Stimulated activated CD8-positive, alpha-beta memory T cell treated with anti-CD3 and anti-CD28 coated beads, Interleukin-7, amount 100 ng/mL, for 4 hours (primary cell): ENCODE measurements around the gene LGALS7B.
"Not testable (repeated sequence)": the region's sequence is repeated elsewhere in the genome, so short reads cannot be mapped to it uniquely, and the experiment has no call there.

Experiments used
- DNase-seq, 2 donors: peaks; one replicate each; pipeline ENCODE4 v3.0.0-alpha.2; 2020; ENCODE audit warnings: low read depth in 2 of 2

LGALS7B gene

DNA sequence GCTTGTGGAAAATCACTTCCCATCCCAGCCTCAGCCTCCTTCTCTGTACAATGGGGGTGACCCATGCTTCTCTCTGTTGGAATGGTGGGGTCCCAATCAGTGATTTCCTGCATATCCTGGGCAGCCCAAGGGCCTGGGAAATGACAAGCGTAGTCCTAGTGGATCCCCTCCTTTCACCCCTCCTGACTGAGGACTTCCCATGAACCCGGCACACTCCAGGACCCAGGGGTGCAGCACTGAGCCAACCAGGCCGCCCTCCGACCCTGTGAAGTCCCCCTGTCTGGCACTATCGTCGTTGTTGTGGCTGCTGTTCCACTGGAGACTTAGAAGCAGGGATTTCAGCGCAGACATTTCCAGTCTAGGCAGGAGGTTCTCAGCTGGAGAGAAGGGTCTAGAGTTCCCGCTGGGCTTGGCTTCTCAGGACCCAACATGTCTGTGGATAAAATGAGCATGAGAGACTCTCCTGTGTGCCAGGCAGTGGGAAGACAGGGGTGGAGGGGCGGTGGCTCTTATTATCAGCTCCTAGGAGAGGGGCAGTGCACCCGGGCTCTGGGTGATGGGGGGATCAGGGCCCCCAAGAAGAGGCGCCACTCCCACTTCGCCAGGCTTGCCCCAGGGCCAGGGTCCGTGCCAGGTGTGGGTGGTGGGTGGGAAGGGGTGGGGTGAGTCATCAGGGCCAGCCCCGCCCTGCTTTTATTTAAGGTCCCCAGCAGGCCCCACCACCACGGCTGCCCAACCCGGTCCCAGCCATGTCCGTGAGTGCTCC, at the start of gene LGALS7B:
TSS of gene LGALS7B (plus strand) at position 723 of the 766 bp plus-strand sequence. CDS start at position 750, 27 bp downstream.
- no peak for DNase-seq

DNA sequence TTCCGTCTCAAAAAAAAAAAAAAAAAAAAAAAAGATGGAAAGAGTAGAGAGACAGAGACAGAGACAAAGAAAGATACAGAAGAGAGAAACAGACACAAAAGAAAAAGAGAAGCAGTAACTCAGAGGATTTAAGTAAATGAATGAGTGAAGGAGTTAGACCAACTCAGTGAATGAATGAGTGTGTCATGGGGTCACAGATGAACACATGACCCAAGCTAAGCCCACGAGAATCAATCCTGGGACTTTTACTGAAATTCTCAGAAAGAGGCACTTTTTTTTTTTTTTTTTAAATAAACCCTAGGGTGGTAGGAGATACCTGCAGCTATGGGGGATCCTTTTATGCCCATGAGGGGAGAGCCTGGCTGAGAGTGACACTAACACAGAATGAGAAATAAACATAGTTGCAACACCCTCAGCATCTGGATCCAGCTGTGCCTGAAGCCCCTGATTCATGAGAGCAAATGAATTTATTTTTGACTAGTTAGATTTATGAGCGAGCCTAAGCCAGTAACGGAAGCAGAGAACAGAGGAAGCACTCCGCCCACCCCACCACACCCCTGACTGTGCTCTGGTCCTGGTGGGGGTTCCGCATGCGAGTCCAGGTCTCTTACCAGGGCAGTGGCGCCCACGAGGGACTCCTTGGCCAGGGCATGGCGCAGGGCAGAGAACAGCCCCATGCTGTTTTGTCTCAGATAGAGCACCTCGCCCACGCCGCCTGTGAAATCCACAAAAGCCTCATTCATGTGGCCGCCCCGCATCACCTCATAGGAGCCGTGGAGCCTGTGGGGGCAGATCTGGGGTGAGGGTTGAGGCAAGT, 49.4 kb upstream of the LGALS7B start:
- DNase-seq, result peak in 1 of 2 donors; percentile 37

DNA sequence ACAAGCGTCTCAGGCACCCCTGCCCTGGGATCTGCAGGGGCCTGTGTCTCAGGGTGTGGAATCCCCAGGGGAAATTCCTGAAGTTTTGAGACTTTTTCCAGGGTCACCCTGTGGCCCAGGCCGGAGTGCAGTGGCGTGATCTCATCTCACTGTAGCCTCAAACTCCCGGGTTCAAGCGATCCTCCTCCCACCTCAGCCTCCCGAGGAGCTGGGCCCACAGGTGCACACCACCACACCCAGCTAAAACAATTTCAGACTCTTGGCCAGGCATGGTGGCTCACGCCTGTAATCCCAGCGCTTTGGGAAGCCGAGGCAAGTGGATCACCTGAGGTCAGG, 48.8 kb upstream of the LGALS7B start:
- DNase-seq, result no peak

DNA sequence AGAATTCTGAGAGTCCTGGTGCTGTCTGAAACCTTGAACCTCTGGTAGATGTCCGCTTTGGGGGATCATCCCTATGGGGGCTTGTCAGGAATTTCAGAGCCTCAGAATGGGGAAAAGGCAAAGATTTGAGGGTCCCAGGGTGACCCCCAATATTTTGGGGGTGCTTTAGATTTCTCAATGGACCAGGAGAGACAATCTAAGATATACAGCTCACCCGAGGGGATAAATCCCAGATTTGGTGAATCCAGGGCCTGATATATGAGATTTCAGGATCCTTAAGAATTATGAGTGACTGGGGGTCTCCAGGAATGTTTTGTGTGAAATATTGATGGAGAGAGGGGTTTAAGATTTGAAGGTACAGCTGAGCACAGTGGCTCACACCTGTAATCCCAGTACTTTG, 48.1 kb upstream of the LGALS7B start:
- no peak for DNase-seq

DNA sequence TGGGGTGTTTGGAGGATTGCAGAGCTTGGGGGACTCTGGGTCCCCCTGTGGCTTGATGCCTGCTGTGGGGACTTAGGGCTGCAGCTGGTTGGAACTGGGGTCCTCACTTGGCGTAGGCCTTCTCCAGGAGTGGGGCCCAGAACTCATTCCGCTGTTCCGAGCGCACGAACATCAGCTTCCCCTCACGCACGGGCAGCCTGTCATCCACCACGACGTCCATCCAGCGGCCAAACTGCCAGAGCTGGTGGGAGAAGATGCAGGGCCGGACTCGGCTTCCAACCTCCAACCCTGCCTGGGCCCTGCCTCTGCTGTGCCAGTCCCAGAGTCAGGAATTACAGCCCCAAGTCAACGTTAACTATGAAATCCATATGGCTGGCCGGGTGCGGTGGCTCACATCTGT, 47.3 kb upstream of the LGALS7B start:
- no peak for DNase-seq

DNA sequence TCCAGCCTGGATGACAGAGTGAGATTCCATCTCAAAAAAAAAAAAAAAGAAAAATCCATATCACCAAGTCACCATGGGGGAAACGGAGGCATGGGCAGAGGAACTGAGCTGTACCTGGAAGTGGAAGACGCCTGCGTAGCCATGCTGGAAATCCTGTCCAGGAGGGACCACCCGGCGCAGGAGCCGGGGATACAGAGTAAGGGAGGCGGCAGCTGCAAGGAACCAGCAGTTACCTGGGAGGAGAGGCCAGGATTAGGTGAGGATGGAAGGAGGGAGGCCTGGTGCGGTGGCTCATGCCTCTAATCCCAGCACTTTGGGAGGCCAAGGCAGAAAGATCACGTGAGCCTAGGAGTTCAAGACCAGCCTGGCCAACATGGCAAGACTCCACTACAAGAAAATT, 46.7 kb upstream of the LGALS7B start:
- no peak for DNase-seq

DNA sequence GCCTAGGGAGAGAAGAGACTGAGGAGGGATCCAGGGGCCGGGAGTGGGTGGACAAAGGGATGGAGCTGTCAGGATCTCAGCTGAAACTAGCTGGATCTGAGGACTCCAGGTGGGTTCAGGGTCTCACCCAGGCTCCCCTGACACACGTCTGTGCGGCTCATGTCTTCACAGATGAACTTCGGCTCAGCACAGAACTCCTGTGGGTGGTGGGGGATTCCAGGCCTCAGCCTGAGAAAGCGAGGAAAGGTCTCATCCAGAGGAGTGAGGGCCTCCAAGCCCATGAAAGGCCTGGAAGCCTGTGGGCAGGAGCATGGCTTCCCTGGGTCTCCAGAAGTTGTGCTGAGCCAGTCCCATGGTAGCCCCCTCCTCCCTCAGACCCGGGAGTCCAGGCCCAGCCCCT, 46.1 kb upstream of the LGALS7B start:
- DNase-seq, result no peak

DNA sequence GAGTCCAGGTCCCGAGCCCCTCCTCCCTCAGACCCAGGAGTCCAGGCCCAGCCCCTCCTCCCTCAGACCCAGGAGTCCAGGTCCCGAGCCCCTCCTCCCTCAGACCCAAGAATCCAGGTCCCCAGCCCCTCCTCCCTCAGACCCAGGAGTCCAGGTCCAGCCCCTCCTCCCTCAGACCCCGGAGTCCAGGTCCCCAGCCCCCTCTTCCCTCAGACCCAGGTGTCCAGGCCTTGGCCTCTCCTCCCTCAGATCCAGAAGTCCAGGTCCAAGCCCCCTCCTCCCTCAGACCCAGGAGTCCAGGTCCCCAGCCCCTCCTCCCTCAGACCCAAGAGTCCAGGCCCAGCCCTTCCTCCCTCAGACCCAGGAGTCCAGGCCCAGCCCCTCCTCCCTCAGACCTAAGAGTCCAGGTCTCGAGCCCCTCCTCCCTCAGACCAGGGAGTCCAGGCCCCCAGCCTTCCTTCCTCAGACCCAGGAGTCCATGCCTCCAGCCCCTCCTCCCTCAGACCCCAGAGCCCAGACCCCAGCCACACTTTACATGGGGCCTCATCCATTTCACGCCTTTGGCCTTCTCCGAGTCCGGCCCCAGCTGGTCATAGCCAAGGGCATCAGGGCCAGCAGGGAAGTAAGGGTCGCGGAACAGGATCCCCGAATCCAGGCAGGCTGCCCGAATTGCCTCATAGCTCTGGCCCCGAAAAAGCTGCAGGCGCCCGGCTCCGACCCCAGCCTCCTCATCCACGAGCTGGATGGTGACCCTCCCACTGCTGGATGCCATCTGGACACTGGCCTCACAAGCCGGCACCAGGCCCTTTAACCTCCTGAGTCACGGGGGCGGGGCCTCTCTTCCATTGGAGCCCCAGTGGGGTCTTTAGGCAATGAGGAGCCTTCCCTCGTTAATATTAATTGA, 45.4 kb upstream of the LGALS7B start:
- DNase-seq, result no peak

DNA sequence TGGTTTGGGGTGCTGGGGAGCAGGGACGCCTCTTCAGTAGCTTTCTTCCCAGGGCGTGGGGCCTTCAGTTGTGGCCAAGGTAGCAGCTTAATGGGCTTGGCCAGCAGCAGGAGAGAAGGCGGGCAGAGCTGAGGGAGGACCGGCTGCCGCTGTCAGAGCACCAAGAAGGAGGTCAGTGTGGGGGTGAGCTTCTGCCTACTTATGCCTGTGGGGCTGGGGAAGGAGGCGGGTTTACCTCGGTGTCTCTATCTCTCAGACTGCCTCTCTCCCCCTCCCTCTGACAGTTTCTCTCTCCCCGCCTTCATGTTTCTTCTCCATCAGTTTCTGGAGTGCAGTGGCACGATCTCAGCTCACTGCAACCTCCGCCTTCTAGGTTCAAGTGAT, 44.7 kb upstream of the LGALS7B start, which contains the start of gene CAPN12:
TSS of gene CAPN12 (minus strand) at position 177 of the 384 bp plus-strand sequence. CDS start 309 bp downstream, outside the sequence.
- DNase-seq, result no peak

DNA sequence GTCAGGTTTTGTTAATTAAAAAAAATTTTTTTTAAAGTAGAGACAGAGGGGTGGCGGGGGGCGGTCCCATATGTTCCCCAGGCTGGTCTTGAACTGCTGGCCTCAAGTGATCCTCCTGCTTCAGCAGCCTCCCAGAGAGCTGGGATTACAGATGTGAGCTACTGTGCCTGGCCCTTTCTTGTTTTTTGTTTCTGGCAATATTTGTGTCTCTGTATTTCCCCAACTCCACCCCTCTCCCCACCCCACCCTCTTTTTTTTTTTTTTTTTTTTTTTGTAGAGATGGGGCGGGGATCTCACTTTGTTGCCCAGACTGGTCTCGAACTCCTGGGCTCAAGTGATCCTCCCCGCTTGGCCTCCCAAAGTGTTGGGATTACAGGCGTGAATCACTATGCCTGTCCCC, 44.1 kb upstream of the LGALS7B start:
- DNase-seq, result no peak

DNA sequence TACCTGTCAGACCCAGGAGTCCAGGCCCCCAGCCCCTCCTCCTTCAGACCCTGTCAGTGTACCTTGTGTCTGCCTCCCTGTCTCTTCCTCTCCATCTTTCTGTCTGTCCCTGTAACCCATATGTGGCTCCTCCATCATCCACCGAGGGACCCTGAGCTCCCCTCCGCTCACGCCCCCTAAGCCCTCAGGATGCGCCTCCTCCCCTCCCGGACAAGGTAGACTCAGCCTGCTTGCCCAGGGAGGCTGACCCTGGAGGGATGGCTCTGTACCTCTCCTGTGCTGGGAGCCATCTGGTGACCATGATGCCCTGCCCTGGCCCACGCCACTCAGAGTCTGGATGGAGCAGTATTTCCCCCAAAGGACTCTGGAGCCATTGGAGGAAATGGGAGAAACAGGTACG, 43.7 kb upstream of the LGALS7B start:
- DNase-seq, result no peak

DNA sequence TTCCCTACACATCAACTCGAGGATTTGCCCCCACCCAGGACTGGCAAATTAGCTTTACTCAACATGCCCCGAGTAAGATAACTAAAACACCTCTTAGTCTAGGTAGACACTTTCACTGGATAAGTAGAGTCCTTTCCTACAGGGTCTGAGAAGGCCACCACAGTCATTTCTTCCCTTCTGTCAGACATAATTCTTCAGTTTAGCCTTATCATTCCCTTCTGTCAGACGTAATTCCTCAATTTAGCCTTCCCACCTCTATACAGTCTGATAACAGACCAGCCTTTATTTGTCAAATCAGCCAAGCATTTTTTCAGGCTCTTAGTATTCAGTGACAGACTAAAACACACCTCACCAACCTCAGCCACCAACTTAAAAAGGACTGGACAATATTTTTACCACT, 35.2 kb upstream of the LGALS7B start:
- DNase-seq, result not testable (repeated sequence)

DNA sequence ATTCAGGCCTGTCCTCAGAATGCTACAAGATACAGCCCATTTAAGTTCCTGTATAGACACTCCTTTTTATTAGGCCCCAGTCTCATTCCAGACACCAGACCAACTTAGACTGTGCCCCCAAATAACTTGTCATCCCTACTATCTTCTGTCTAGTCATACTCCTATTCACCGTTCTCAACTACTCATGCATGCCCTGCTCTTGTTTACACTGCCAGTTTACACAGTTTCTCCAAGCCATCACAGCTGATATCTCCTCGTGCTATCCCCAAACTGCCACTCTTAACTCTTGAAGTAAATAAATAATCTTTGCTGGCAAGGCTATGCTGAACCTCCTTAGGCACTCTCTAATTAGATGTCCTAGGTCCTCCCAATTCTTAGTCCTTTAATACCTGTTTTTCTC, 34.8 kb upstream of the LGALS7B start:
- not testable (repeated sequence) for DNase-seq

DNA sequence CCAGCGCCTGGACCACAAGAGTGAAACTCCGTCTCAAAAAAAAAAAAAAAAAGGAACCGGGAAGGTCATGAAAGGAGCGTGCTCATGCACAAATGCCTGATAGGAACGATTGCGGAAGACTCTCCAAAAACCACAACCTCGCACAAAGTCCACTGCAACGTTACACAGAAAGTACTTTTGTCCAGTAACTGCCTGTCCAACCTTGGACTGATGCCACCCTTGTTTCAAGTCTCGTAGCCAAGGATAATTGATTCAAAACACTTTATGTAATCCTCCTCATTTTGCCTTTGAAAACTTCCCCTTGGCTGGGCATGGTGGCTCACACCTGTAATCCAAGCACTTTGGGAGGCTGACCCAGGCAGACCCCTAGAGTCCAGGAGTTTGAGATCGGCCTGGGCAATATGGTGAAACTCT, 29.4 kb upstream of the LGALS7B start:
- DNase-seq, result no peak

DNA sequence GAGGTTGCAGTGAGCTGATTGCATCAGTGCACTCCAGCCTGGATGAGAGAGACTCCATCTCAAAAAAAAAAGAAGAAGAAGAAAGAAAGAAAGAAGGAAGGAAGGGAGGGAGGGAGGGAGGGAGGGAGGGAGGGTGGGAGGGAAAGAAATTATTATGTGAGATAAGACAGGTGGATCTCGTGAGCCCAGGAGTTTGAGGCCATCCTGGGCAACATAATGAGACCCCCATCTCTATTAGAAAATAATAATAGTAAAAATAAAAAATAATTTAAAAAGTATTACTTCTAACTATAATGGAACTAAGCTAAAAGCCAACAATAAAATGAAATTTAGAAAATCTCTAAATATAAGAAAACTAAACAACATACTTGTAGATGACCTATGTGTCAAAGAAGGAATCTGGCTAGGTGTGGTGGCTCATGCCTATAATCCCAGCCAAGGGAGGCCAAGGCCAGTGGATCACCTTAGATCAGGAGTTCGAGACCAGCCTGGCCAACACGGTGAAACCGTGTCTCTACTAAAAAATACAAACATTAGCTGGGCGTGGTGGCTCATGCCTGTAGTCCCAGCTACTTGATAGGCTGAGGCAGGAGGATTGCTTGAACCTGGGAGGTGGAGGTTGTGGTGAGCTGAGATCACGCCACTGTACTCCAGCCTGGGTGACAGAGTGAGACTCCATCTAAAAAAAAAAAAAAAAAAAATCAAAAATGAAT, 28.0 kb upstream of the LGALS7B start:
- not testable (repeated sequence) for DNase-seq

DNA sequence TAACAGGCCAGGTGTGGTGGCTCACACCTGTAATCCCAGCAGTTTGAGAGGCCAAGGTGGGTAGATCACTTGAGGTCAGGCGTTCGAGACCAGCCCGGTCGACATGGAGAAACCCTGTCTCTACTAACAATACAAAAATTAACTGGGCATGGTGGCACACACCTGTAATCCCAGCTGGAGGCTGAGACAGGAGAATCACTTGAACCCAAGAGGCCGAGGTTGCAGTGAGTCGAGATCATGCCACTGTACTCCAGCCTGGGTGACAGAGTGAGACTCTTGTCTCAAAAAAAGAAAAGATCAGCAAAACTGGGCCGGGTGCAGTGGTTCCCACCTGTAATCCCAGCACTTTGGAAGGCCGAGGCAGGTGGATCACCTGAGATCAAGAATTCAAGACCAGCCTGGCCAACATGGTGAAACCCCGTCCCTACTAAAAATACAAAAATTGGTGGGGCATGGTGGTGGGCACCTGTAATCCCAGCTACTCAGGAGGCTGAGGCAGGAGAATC, 27.1 kb upstream of the LGALS7B start:
- not testable (repeated sequence) for DNase-seq

DNA sequence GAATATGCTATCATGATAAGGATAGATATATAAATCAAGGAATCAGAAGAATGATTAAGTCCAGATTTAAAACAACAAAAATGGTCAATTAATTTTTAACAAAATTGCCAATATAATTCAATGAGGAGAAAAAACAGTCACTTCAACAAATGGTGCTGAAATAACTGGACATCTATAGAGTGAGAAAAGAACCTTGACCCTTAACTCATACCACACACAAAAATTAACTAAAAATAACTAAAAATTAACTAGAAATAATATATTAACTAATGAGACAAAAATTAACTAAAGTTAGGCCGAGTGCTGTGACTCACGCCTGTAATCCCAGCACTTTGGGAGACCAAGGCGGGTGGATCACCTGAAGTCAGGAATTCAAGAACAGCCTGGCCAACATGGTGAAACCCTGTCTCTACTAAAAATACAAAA, 25.2 kb upstream of the LGALS7B start:
- DNase-seq, result no peak

DNA sequence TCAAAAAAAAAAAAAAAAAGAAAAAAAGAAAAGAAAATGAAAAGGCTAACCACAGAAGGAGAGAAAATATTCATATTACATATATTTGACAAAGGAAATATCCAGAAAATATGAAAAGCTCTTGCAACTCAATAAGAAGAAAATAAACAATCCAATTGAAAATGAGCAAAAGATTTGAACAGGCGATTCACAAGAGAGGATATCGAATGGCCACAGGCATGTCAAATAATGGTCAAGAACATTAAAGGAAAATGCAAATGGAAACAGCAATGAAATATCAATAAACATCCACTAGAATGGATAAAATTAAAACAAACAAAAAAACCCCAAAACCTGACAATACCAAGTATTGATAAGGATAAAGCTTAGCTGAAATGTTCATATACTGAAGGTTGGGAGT, 23.8 kb upstream of the LGALS7B start:
- DNase-seq, result no peak

DNA sequence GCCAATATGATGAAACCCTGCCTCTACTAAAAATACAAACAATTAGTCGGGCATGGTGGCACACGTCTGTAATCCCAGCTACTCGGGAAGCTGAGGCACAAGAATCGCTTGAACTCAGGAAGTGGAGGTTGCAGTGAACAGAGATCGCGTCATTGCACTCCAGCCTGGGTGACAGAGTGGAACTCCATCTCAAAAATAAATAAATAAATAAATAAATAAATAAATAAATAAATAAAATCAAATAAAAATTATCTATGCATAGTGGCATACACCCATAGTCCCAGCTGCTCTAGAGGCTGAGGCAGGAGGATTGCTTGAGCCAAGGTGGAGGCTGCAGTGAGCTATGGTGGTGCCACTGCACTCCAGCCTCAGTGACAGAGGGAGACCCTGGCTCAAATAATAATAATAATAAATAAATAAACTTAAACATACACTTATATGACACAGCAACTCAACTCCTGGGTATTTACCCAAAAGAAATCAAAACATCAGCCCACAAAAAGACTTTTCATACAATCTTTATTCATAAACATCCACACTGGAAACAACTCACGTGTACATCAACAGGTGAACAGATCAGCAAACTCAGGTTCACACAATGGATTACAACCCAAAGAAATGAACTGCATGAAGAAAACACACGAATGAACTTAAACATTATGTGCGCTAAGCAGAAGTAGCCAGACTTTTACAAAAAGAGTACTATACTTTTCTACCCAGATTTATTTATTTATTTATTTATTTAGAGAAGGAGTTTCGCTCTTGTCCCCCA, 22.5 kb upstream of the LGALS7B start:
- no peak for DNase-seq

DNA sequence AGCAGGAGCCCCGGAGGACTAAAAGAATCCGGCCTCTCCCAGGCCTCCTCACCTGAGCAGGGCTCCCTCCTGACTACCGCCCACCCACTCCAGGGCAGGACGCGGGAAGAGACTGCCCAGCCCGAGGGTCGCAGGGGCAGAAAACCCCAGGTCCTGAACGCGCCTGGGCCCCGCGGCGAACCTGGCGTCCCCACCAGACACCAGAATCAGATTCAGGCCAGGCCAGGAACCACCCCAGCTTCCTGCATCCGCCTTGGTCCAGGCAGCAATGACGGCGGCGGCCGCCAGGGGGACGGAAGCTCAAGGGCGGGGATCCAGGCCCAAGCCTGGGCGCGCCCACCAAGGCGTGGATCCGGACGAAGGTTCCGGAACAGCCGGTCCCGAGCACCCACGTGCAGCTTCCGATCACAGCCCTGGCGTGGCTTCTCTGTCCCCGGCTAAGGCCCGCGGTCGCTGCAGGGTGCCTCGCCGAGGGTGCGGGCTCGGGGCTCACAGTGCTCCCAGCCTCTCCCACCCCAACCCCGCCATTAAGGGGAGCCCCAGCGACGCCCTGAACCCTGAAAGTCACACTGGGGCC, 19.3 kb upstream of the LGALS7B start:
- DNase-seq, result peak; percentile 72 to 86
